GM18498 (cell line): ENCODE data around the gene PREP.
"Not testable (repeated sequence)": the region's sequence is repeated elsewhere in the genome, so short reads cannot be mapped to it uniquely, and the experiment has no call there.

Source experiments
- ATAC-seq: cut with Tn5 transposase; IDR thresholded peaks from one replicate; pipeline ENCODE4 v1.9.1; 2021; ENCODE audit warnings: mild to moderate bottlenecking, moderate library complexity; ENCODE audit not compliant: unreplicated experiment

The PREP gene

DNA sequence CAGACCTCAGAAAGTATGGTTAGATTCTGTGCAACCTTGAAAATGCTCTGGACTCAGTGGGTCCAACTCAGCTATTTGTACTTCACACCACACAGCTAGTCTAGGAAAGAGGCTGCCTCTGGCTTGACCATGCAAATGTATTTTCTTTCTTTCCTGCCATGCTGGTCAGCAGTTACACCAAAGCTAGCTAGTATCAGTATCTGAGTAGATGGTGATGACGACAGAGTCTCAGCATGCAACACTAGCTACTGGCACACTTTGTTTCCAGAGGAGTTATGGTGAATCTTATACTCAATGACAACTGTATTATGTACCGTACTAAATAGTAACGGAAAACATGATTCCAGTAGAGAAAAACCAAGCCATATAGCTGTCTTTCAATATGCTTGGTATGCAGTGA, 126.5 kb downstream of the PREP start:
- no peak for ATAC-seq

DNA sequence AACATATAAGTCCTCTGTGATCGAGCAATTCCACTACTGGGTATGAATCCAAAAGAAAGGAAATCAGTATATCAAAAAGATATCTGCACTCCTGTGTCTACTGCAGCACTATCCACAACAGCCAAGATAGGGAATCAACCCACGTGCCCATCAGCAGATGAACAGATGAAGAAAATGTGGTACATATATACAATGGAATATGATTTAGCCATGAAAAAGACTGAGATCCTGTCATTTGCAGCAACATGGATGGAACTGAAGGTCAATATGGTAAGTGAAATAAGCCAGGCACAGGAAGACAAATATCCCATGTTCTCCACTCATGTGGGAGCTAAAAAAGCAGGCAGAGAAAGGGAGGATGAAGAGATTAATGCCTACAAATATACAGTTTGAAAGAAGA, 127.3 kb downstream of the PREP start:
- ATAC-seq: no peak

DNA sequence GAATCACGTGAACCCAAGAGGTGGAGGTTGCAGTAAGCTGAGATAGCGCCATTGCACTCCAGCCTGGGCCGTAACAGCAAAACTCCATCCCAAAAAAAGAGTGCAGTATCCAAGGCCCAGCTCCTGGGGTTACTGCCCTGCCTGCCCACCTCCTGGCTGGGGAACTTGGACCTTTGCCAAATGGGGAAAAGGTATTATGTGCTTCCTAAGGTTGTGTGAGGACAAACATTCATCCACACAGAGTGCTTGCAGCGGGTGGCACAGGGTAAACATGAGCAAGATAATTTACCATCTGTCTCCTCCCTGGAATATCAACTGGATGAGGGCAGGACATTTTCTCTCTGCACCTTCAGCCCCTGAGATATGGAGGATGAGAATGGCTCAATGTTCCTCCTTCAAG, 128.2 kb downstream of the PREP start:
- no peak for ATAC-seq

DNA sequence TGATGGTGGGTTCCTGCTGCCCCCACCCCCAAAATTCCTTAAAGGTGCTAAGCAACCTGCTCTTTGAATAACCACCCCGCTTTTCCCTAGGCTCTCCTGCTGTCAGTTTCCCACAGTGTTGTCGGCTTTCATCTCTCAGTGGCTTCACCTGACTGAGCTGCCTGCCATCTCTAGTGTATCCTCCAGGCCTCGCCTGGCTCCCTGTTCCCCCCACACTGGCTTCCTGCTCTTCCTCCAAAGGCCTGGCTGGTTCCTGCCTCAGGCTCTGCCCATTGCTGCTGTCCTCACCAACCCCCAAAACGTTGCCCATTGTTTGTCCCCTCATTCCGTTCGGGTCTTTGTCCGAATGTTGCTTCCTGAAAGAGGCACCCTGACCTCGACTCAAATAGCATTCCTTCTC, 129.3 kb downstream of the PREP start:
- no peak for ATAC-seq

DNA sequence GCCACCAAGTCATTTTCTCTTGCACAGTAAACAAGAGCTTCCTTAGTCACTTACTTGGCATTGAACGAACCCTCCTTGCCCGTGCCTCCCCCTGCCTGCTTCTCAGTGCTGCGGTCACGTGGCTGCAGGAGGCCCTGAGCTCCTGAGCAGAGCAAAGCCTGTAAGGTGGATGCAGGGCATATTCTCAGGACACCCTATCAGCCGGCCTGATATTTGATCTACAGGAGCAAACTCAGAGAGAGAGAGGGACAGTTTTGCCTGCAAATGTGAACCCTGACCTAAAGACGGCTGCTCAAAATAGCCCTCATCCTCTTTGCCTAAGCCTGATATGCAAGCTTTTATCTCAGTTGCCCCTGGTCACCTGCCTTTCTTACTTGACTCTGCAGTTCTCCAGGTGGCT, 130.1 kb downstream of the PREP start:
- no peak for ATAC-seq

DNA sequence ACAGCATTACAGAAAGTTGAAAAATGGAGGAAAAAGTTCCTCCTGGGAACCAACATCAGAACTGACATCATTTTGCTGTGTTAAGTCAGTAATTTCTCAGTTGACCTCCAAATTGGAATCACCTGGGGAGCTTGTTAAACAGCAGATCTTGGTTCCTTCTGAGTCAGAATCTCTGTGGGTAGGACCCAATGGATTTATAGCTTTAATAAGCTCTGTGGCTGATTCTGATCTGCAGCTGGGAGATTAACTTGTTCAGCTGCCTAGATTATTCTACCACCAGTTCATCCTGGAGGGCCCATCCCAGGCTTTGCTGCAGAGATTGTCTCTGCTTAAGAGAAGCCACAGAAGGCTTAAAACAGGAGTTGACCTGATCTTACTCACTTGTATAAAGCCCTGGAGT, 132.4 kb downstream of the PREP start:
- no peak for ATAC-seq

DNA sequence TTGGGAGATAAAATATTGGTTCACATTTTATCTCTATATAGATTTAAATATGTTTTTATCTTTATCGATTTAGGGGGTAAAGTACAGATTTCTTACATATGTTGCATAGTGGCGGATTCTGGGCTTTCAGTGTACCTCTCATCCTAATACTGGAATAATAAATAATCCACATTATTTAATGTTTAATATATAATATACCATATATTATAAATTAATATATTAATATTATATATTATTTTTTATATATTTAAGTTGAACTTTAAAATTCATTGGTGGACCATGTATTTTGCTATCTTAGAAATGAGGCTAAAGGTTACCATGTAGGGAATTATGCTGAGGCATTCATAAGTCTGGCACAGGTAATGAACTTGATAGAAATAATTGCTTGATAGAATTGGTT, 133.5 kb downstream of the PREP start:
- ATAC-seq: no peak

DNA sequence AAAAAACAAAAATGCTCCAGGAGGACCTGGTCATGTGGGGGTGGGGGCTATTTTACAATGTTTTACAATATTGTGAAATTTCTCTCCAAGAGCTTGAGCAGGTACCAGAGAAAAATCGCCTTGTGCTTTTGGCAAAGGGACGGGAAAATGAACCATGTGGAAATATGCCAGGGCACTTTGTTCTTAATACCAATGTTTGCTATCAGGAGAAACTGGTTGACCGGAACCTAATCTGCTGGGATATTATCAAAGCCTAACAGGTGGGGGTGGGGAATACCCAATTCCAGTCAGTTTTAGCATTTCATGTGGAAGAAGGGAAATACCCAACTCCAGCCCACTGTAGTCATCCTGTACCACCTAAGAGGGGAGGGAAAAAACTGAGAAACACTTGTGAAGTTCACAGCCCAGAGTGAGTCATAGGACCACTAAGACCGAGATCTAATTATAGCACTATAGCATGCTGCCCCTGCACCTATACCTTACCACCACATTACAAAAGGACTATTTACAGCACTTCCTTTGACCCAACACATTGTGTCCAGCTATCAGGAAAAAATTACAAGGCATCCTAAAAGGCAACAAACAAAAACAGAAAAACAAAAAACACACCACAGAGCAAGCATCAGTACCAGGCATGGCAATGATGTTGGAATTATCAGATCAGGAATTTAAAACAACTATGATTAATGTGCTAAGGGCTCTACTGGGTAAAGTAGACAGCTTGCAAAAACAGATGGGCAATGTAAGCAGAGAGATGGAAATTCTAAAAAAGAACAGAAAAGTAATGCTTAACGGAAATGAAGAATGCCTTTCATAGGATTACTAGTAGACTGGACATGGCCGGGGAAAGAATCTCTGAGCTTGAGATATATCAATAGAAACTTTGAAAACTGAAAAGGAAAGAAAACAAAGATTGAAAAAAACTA, 138.9 kb downstream of the PREP start:
- no peak for ATAC-seq

DNA sequence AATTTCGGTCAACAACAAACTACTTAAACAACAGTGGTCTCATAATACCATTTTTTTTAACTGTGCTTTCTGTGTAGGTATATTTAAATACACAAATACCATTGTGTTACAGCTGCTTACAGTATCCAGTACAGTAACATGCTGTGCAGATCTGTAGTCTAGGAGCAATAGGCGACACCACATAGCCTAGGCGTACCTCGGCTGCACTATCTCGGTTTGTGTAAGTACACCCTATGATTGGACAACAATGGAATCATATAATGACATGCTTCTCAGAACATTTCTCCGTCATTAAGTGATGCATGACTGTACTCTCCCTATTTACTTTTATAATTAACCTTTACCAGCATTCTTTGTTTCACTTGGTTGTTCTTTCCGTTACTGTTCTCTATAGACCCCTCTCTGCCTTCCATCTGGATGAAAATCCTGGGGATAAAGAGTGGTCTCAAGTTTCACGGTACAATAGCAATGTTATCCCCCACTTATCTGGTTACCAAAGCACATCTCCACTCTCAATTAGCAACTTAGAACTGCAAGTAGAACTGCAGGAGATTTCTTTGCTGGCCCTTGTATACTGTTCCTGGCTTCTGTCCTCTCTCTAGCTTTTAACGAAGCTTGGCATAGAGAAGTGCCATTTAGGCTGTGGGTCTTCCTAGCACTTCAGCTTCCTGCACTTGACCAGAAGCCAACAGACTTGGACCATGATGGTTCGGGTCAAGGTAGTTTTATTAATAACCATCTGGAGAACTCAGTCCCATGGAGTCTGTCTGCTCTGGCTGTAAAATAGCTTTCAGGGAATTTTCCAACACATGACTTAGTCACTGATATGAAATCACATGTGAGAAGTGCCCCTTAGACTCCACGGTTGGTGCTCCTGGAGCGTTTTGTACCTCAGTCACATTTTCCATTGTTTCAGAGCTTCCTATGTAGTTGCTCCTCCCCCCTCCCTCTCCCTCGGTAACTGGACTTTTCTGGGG, 142.7 kb downstream of the PREP start:
- ATAC-seq: no peak

DNA sequence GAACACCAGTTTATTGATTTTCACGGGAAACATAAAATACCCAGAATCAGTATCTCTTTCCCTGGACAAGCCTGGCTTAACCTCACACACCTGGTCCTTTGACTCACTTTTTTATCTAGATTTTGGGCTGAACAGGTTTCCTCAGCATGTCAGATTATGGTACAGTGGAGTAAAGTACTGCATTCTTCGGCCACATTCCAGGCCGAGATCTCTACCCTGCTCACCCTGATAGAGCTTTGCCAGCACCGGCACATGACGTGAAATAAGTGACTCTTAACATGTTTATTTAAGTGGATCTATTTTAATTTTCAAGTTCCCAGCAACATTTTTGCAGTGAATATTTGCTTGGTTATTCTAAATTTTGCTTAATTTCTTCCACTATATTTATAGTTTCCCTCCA, 144.1 kb downstream of the PREP start:
- no peak for ATAC-seq

DNA sequence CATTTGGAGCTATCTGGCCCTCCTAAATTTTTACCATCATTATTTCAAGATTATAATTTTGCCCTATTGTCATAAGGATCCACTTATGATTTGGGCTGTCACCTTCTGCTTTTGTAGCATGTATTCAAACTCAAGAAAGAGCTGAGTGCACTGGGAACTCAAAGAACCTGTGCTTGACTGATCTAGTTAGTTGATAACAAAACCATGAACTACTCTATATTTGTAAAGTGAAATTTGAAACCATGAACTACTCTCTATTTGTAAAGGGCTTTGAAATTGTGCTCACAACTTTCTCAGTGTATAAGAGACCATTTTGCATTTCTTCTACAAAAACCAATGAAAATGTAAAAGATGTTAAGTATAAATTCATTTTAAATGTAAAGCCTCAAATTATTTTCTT, 145.5 kb downstream of the PREP start:
- ATAC-seq: peak; percentile 83

DNA sequence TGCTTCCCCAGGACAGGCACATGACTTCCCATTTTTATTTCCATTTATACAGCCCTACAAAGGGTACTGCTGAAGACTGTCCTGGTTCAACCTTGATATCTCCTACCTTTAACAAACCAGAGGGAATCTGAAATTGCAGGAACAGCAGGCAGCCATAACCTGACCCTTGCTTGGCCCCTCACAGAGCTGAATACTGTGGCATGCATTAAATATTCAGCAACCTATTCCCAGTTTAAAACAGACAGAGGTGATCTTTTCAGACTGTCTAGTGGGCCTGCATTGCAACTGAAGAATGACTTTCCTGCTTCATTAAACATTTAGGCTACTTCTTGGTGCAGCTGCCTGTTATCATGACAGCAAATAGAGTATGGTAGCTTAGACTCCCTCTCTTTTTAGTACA, 146.3 kb downstream of the PREP start:
- ATAC-seq: no peak

DNA sequence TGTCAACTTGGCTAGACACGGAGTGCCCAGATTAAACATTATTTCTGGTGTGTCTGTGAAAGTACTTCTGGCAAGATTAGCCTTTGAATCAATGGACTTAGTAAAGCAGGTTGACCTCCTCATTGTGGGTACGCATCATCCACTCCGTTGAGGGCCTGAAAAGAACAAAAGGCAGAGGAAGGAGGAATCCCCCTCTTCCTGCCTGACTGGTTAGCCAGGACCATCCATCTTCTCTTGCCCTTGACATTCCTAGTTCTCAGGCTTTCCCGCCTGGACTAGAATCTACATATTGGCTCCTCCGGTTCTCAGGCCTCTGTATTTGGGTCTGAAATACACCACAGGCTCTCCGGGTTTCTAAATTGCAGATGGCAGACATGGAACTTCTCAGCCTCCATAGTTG, 149.1 kb downstream of the PREP start:
- no peak for ATAC-seq

DNA sequence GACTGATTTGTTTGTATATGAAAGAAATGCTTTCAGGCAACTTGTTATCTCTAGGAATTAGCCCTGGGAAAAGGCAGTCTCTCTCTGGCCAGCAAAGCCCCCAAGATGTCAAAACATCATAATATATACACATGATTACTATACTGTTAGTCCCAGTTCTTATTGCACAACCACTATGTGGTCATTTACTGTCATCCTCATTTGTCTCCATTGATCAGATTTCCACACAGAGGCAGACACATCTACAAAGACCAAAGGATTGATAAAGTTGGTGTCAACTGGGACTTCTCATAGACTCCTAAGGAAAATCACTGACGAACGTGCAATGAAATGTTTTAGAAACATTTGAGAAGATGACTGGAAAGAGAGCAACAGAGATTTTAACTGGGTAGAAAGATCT, 151.2 kb downstream of the PREP start:
- ATAC-seq: no peak

DNA sequence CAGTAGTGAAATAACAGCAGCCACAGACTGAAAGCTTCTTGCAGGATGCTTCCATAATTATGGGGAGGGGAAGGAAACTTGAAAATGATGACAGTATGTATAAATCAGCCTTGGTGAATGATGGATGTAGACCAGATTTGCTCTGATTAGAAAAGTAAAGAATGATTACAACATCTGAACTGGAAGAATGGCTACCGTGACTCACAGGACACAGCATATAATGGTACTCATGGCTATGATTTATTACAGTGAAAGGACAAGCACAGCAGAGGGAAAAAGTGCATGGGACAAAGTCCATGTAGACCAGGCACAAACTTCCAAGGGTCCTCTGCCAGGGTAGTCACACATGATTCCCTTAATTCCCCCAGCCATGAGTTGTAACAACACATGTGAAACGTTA, 152.3 kb downstream of the PREP start:
- ATAC-seq: no peak

DNA sequence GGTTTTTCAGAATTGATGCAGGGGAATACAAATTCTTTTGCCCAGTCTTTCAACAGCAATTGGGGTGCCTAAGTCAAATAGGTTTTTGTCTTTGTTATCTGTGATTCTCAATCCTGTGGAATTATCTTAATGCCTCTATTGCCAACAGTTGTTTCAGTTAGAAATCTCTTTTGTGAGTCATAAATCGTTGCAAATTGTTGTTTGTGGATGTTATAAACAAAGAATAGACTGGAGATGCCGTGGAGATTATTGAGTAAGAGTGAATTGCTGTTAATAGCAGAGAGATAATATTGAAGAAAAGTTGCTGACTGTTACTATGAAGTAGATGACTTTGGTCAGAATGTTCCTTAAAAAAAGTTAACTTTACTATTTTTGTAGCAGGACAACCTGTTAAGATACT, 159.4 kb downstream of the PREP start:
- ATAC-seq: no peak

DNA sequence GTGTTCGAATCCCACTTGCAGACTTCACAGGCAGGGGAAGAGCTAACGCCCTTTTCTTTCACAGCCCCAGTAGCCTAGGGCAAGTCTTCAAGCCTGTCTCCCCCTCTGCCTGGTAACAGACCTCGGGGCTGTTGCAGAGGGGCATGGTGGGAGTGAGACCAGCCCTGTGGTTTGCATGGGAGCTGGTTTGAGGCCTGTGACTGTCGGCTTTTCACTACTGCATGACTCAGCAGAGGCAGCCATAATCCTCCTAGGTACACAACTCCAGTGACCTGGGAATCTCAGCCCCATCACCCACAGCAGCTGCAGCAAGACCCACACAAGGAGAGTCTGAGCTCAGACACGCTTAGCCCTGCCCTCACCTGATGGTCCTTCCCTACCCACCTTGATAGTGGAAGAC, 167.7 kb downstream of the PREP start:
- no peak for ATAC-seq

DNA sequence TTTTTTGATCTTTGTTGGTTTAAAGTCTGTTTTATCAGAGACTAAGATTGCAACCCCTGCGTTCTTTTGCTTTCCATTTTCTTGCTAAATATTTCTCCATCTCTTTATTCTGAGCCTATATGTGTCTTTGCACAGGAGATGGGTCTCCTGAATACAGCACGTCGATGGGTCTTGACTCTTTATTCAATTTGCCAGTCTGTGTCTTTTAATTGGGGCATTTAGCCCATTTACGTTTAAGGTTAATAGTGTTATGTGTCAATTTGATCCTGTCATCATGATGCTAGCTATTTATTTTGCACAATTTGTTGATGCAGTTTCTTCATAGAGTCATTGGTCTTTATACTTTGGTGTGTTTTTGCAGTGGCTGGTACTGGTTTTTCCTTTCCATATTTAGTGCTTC, 171.1 kb downstream of the PREP start:
- ATAC-seq: not testable (repeated sequence)
